HL-60 (cell line): ENCODE measurements around the gene HSD17B1.

Experiments
- DNase-seq, 2 experiments: peaks; one replicate each; pipeline ENCODE4 v3.0.0-alpha.2; 2010 to 2020; ENCODE audit warnings: low read depth in 1 of 2, low spot score in 1 of 2
- H3K27ac ChIP-seq: fragments of 250-450 bp; sonication (Bioruptor Pico); replicated peaks from 2 replicates; pipeline ENCODE4 v1.5.1; 2020; ENCODE audit warnings: mild to moderate bottlenecking, moderate library complexity
- H3K27me3 ChIP-seq: fragments of 250-450 bp; sonication (Bioruptor Pico); 2 replicates; pipeline ENCODE4 v1.5.1; 2021; ENCODE audit warnings: mild to moderate bottlenecking, moderate library complexity; ENCODE audit not compliant: insufficient read depth, poor library complexity, severe bottlenecking
- H3K4me3 ChIP-seq: replicated peaks from 2 replicates; pipeline ENCODE4 v1.5.1; 2011; ENCODE audit warnings: mild to moderate bottlenecking, control low read depth, low read length; ENCODE audit not compliant: insufficient read depth
- CTCF ChIP-seq: IDR thresholded peaks from one replicate; pipeline ENCODE4 v1.5.1; 2011; ENCODE audit warnings: low read length, control low read depth, inconsistent platforms; ENCODE audit not compliant: insufficient read depth
- GABPA ChIP-seq: IDR thresholded peaks from 2 replicates; pipeline ENCODE4 v1.6.1; 2012; ENCODE audit warnings: low read depth
- POLR2AphosphoS5 ChIP-seq: IDR thresholded peaks from 2 replicates; pipeline ENCODE4 v1.6.1; 2012; ENCODE audit warnings: low read depth
- REST ChIP-seq: IDR thresholded peaks from 2 replicates; pipeline ENCODE4 v1.6.1; 2012; ENCODE audit warnings: low read depth; ENCODE audit not compliant: insufficient replicate concordance
- SPI1 ChIP-seq: IDR thresholded peaks from 2 replicates; pipeline ENCODE4 v1.6.1; 2012; ENCODE audit warnings: low read depth, mild to moderate bottlenecking, borderline replicate concordance

The HSD17B1 gene

GRCh38 chr17:42517516-42517915 lies 35.2 kb upstream of the HSD17B1 start:
- Histone ChIP-seq H3K4me3 (no peak overlapping the region), H3K27me3 (no peaks in the 10 kb centered on the region), H3K27ac (no peak overlapping the region)
- peak; percentile 92 for TF ChIP-seq CTCF
- TF ChIP-seq GABPA: no peak
- no peak for TF ChIP-seq POLR2AphosphoS5
- peak; percentile 56; the same call in 1 of the 2 replicates for TF ChIP-seq SPI1
- peak; percentile 66 to 80 for DNase-seq

- TF ChIP-seq REST (no peak), GABPA (no peak), POLR2AphosphoS5 (no peak), CTCF (no peak), SPI1 (no peak)
- Histone ChIP-seq H3K27me3 (no peaks in the 10 kb centered on the region), H3K27ac (peak overlapping the region; percentile 3; the same call in 1 of the 2 replicates), H3K4me3 (no peak overlapping the region)
- DNase-seq: peak; percentile 46 to 80
Measured at GRCh38 chr17:42518046-42518754, 34.5 kb upstream of the HSD17B1 start.

GRCh38 chr17:42518755-42519545 lies 33.8 kb upstream of the HSD17B1 start:
- Histone ChIP-seq H3K27ac (no peak overlapping the region; the same call in 1 of the 2 replicates), H3K27me3 (no peaks in the 10 kb centered on the region), H3K4me3 (no peak overlapping the region)
- DNase-seq: no peak
- TF ChIP-seq SPI1: no peak
- no peak for TF ChIP-seq CTCF
- no peak for TF ChIP-seq REST
- TF ChIP-seq GABPA: no peak
- no peak for TF ChIP-seq POLR2AphosphoS5
